NCI-H345 (cell line): ENCODE measurements around the gene RASSF3.

Experiments used
- DNase-seq: peaks from one replicate; lab custom pipeline; 2025; lab: John Stamatoyannopoulos, UW

The RASSF3 gene

DNA sequence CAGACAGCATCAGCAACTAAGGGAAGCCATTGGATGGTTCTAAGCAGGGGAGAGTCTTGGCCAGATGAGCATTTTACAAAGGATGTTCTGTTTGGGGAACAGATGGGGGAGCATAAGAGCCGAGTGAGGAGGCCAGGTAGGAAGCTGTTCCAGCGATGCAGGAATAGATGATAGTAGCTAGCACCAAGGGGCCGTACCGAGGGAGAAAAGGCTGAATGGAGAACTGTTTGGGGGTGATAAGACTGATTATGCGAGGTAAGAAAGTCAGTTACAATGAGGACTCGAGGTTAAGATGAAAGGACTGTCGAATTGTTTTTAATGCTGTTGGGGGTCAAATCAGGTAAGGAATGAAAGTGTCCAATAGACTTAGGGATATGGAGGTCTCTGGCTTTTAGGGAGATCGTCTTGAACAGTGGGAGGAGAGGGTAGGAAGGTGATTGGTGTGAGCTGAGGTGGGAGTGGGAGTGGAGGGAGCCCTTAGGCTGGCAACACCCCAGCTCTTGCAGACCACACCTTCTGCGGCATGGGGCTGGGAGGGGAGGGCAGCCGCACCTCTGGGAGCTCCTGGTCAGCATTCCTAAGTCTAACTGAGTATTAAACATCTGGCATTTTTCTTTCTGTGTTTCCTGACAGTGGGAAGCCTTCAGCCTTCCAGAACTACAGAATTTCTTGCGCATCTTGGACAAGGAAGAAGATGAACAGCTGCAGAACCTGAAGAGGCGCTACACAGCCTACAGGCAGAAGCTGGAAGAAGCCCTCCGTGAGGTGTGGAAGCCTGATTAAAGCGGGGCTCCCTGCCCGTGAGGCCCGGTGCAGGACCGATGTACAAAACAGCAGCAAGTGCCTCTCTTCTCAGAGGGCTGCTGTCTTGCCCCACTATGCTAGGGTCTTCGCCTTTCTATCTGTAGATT, 84.1 kb downstream of the RASSF3 start:
- DNase-seq = no peak

DNA sequence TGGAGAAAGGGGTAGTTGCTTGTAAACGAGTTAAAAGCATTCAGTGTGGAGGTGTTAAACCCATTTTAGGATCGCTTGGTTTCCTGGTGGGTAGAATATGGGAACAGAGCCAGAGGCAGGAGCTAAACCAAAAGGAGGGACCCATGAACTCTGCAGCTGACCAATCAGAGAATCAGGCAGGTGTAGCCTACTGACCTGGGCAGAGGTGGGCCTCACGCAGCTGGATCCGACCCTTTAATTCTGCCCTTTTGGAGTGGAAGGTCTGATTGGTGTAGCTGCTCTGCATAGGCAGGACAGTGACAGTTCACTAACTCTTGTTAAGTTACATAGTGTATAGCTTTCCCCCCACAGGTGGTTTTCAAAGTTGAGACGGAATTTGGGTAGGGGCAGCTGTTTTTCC, 85.3 kb downstream of the RASSF3 start:
- no peak for DNase-seq

DNA sequence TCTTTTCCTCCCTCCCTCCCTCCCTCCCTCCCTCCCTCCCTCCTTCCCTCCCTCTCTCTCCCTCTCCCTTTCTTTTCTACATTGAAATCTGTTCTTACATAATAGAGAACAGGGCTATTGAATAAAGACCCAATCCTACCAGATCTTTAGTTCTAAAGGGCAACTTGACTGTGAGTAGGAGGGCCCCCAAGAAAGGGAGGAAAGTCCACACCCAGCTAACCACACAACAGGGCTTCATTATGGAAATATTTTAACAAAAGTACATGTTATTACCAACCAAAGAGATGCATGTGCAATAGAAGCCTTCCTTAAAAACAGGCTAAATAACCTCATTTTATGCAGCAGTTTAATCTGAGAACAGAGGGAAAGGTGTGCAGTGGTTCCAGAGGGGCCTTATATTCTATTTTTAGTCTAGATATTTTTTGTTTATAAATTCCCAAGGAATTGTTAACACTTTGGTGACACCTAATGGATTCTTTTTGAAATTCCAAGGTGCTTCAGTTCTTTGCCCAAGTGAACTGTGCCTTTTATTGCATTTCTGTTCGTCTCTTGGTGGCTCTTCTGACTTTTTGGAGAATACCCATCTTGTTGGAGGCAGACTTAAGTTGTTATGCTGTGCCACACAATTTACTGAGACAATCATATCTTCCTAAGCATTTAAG, 85.9 kb downstream of the RASSF3 start:
- peak; percentile 4 for DNase-seq

GRCh38 chr12:64699504-64700115, 89.3 kb downstream of the RASSF3 start:
- DNase-seq = no peak

- DNase-seq = no peak
Measured at GRCh38 chr12:64700532-64700931, 90.2 kb downstream of the RASSF3 start.

- DNase-seq = no peak
Measured at GRCh38 chr12:64701283-64701682, 91.0 kb downstream of the RASSF3 start.

DNA sequence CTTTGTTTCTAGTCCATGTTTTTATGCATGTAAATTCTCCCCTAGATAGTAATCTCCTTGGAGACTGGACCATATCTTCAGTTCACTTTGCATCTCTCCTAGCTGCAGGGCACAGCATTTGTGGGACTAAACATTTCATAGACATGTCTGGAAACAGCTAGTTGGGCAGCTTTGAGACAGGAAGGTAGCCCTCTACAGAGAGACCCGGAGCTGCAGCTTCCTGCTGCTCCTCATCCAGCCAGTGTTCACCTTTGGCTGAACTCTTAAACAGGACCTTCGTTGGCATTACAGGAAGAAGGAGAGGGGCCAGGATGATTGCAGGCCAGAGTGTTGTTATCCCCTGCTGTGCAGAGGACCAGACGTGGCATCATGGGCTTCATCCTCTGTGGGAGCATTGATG, 96.0 kb downstream of the RASSF3 start:
- no peak for DNase-seq

DNA sequence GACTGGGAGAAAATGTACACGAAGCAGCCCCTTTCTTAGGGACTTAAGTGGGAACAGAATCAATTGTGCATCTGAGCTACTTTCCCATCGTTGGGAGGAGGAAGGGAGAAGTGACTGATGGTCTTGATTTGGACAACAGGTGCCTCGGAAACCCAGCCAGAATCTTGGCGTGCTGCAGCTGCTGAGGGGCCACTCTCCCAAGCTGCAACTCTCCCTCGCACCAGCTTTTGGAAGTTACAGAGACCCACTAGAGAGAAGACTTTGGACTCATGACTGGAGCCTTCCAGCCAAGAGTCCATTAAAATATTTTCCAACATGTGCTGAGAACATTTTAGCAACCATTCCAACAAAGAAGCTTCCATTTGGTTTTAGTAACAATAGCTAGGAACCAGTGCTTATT, 96.6 kb downstream of the RASSF3 start:
- no peak for DNase-seq

DNA sequence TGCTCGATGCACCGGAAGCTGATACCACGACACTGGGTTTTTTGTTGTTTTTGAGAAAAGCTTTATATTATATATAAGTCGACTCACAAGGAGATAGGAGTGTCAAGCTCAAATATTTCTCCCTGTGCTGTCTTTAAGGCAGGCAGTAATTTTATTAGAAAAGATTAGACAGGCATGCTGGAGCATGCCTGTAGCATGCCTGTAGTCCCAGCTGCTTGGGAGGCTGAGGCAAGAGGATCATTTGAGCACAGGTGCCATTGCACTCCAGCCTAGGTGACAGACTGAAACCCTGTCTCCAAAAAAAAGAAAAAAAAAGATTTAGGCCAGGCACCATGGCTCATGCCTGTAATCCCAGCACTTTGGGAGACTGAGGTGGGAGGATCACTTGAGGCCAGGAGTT, 97.1 kb downstream of the RASSF3 start:
- DNase-seq = no peak

DNA sequence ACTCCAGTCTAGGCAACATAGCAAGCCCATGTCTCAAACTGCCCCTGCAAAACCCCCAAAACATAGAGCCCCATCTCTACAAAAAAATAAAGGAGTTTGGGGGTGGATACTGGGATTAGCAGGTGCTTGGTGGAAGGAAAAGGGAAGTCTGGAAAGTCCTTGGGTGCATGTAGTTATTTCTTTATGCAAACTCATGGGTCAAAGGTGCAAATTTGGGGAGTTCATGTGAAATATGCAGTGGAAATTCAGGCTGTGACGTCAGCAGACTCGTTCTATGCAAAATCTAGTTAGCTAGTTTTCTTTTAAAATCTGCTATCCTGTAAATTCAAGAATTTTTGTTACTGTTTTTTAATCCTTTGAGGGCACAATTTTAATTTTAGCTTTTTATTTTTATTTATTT, 97.6 kb downstream of the RASSF3 start:
- DNase-seq = no peak

GRCh38 chr12:64709429-64709828, 99.1 kb downstream of the RASSF3 start:
- no peak for DNase-seq

- no peak for DNase-seq
Measured at GRCh38 chr12:64713376-64713775, 103.1 kb downstream of the RASSF3 start.

DNA sequence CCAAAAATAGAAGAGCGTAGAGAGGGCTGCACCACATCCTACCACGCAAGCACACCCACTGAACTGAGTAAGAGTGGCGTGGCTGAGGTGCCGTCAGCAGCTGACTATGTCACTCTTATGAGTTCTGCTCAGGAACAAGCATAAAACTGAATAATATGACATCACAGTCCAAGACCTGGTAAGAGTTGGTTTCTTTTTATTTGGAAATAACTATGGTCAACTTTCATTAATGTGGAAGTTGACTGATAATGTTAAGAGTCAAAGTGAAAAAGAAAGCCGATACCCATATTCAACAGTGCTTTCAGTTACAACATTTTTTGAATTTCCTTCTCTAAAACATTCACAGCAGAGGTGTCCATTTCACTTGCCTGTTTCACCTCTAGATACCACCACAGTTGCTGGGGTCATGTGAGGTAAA, 104.3 kb downstream of the RASSF3 start:
- no peak for DNase-seq

DNA sequence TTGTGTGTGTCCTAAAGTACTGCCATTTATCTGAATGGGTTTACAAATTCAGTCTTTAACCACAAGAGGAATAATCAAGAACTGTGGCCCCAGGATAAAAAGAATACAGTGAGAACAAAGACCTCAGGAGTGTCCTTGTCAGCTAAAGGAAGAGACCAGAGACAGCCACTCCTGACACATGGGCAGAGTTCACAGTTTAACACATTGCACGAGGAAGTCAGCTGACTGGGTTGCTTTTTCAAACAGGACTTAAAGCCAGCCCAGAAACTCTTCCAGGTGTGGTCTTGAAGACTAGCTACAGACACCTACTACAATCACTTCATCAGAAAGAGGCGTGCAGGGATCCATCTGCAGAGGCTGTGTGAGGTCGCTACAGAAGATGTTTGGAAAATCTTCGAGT, 106.1 kb downstream of the RASSF3 start:
- DNase-seq = no peak

GRCh38 chr12:64716839-64717455, 106.7 kb downstream of the RASSF3 start:
- DNase-seq = no peak

DNA sequence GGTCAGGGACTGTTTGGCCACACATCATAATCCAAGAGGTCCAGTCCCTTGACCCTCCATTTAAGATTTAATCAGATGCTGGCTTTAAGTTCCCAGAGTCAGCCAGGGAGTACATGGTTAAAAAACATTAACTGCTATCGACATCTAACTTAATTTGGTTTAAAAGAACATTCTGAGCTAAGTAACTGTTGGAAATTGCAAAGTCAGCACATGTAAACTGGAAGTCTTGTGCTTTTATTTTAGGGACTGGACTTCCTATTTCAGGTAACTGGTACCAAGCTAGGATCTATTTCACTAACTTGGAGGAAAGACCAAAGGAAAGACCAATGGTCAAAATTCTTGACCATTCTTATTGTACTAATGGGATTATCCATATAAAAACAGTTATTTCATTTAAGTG, 108.4 kb downstream of the RASSF3 start:
- DNase-seq = no peak

GRCh38 chr12:64720884-64721283, 110.6 kb downstream of the RASSF3 start:
- DNase-seq = no peak

- no peak for DNase-seq
Measured at GRCh38 chr12:64722835-64723234, 112.5 kb downstream of the RASSF3 start.

- no peak for DNase-seq
Measured at GRCh38 chr12:64723630-64724029, 113.3 kb downstream of the RASSF3 start.

DNA sequence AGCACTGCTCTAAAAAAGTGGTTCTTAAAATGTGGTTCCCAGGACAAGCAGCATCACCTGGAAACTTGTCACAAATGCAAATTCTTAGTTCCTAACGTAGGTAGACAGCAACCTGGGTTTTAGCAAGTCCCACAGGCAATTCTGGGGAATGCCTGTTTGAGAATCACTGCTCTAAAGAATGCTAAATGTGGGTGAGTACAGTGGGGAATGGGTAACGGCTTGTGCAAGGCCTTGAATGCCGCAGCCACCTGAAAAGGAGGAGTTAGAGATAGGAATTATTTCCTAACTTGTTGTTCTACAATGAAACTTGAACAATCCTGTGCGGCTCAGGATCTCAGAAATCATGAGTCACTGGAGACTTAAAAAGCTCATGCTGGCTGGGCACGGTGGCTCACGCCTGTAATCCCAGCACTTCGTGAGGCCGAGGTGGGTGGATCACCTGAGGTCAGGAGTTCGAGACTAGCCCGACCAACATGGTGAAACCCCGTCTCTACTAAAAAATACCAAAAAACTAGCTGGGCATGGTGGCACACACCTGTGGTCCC, 114.0 kb downstream of the RASSF3 start:
- DNase-seq = no peak

GRCh38 chr12:64729909-64730587, 119.8 kb downstream of the RASSF3 start:
- DNase-seq = no peak

- no peak for DNase-seq
Measured at GRCh38 chr12:64730588-64730969, 120.3 kb downstream of the RASSF3 start.
